Ishikawa (cell line): Measurements from ENCODE around the gene TRAF7.

Experiments
- CEBPB ChIP-seq: IDR thresholded peaks from 2 replicates; pipeline ENCODE4 v1.6.1; 2012
- CREB1 ChIP-seq: IDR thresholded peaks from 2 replicates; pipeline ENCODE4 v1.6.1; 2012; ENCODE audit warnings: low read depth
- EGR1 ChIP-seq: IDR thresholded peaks from 2 replicates; pipeline ENCODE4 v1.6.1; 2012
- EP300 ChIP-seq: IDR thresholded peaks from 2 replicates; pipeline ENCODE4 v1.6.1; 2012; ENCODE audit warnings: borderline replicate concordance
- FOXM1 ChIP-seq: IDR thresholded peaks from 2 replicates; pipeline ENCODE4 v1.6.1; 2012; ENCODE audit warnings: low read depth, borderline replicate concordance
- MAX ChIP-seq: IDR thresholded peaks from 2 replicates; pipeline ENCODE4 v1.6.1; 2012
- NFIC ChIP-seq: IDR thresholded peaks from 2 replicates; pipeline ENCODE4 v1.6.1; 2012
- RAD21 ChIP-seq: IDR thresholded peaks from 2 replicates; pipeline ENCODE4 v1.6.1; 2012; ENCODE audit warnings: low read depth
- TAF1 ChIP-seq: IDR thresholded peaks from 2 replicates; pipeline ENCODE4 v1.6.1; 2012; ENCODE audit warnings: low read depth, mild to moderate bottlenecking
- TCF12 ChIP-seq: IDR thresholded peaks from 2 replicates; pipeline ENCODE4 v1.6.1; 2012; ENCODE audit warnings: low read depth
- TEAD4 ChIP-seq: IDR thresholded peaks from 2 replicates; pipeline ENCODE4 v1.6.1; 2012
- YY1 ChIP-seq: IDR thresholded peaks from 2 replicates; pipeline ENCODE4 v1.6.1; 2012; ENCODE audit warnings: low read depth
- ZBTB7A ChIP-seq: IDR thresholded peaks from 2 replicates; pipeline ENCODE4 v1.6.1; 2012; ENCODE audit warnings: low read depth
- TF ChIP-seq, protein P1 (sequence below): IDR thresholded peaks from 2 replicates; pipeline ENCODE4 v1.6.1; 2012; ENCODE audit warnings: low read depth, mild to moderate bottlenecking
- TF ChIP-seq, protein P2 (sequence below): IDR thresholded peaks from 2 replicates; pipeline ENCODE4 v1.6.1; 2012

TRAF7 gene

DNA sequence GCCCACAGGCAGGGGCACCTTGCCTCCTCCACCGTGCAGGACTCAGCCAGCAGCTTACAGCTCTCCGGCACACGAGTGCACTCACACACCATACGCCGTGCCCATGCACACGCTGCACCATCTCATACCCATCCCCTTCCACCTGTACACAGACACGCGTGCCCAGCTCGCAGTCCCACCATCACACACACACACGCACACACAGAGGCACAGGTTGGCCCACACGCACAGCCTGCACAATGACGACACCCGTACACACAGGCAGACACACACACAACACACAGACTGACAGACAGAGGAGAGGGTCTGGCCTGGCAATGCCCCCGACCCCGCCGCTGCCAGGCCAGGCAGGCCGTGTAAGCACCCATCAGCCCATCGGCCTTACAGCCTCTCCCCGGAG, 28.8 kb downstream of the TRAF7 start:
- TF ChIP-seq CEBPB = no peak
- no peak for TF ChIP-seq NFIC
- TF ChIP-seq TCF12 = no peak
- TF ChIP-seq TAF1 = no peak
- no peak for TF ChIP-seq MAX
- TF ChIP-seq YY1 = no peak
- TF ChIP-seq, protein P1, sequence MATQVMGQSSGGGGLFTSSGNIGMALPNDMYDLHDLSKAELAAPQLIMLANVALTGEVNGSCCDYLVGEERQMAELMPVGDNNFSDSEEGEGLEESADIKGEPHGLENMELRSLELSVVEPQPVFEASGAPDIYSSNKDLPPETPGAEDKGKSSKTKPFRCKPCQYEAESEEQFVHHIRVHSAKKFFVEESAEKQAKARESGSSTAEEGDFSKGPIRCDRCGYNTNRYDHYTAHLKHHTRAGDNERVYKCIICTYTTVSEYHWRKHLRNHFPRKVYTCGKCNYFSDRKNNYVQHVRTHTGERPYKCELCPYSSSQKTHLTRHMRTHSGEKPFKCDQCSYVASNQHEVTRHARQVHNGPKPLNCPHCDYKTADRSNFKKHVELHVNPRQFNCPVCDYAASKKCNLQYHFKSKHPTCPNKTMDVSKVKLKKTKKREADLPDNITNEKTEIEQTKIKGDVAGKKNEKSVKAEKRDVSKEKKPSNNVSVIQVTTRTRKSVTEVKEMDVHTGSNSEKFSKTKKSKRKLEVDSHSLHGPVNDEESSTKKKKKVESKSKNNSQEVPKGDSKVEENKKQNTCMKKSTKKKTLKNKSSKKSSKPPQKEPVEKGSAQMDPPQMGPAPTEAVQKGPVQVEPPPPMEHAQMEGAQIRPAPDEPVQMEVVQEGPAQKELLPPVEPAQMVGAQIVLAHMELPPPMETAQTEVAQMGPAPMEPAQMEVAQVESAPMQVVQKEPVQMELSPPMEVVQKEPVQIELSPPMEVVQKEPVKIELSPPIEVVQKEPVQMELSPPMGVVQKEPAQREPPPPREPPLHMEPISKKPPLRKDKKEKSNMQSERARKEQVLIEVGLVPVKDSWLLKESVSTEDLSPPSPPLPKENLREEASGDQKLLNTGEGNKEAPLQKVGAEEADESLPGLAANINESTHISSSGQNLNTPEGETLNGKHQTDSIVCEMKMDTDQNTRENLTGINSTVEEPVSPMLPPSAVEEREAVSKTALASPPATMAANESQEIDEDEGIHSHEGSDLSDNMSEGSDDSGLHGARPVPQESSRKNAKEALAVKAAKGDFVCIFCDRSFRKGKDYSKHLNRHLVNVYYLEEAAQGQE = no peak
- TF ChIP-seq ZBTB7A = no peak
- TF ChIP-seq RAD21 = no peak
- no peak for TF ChIP-seq EP300
- no peak for TF ChIP-seq TEAD4
- TF ChIP-seq CREB1 = no peak
- TF ChIP-seq EGR1 = no peak
- no peak for TF ChIP-seq FOXM1
- TF ChIP-seq, protein P2, sequence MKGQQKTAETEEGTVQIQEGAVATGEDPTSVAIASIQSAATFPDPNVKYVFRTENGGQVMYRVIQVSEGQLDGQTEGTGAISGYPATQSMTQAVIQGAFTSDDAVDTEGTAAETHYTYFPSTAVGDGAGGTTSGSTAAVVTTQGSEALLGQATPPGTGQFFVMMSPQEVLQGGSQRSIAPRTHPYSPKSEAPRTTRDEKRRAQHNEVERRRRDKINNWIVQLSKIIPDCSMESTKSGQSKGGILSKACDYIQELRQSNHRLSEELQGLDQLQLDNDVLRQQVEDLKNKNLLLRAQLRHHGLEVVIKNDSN = no peak

- no peak for TF ChIP-seq ZBTB7A
- TF ChIP-seq NFIC = no peak
- TF ChIP-seq MAX = no peak
- no peak for TF ChIP-seq FOXM1
- no peak for TF ChIP-seq CEBPB
- no peak for TF ChIP-seq TEAD4
- TF ChIP-seq, protein P2 = no peak
- TF ChIP-seq, protein P1 = no peak
- TF ChIP-seq TAF1 = no peak
- TF ChIP-seq YY1 = no peak
- no peak for TF ChIP-seq CREB1
- TF ChIP-seq RAD21 = no peak
- TF ChIP-seq EGR1 = no peak
These were observed 29.4 kb downstream of the TRAF7 start for GRCh38 chr16:2184962-2185361.

- TF ChIP-seq TCF12 (no peak), EP300 (no peak), FOXM1 (no peak), NFIC (no peak), TEAD4 (no peak), CEBPB (no peak), CREB1 (no peak), ZBTB7A (no peak), YY1 (no peak), TAF1 (no peak), MAX (no peak), EGR1 (no peak), RAD21 (no peak)
- TF ChIP-seq, protein P2 = no peak
- TF ChIP-seq, protein P1 = no peak
These were observed 30.5 kb downstream of the TRAF7 start for GRCh38 chr16:2186064-2186463.

DNA sequence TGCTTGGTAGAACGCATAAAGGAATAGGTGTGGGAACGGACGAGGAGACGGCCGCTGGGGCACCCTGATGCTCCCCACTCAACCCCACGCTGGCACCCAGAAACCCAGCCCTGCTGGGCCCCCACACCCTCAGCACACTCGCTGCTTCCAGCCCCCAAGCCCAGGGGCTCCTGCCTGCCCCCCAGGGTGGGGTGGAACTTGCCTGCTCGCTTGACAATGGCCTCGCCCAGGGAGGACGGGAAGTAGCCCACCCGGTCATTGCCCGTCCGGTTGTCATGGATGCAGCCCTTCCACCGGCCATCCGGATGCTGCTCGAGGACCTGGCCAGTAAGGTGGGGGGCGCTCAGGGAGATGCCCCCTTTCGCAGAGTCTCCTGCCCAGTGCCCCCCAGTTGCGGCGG, 30.9 kb downstream of the TRAF7 start:
- no peak for TF ChIP-seq ZBTB7A
- TF ChIP-seq, protein P2 = no peak
- TF ChIP-seq TEAD4 = no peak
- no peak for TF ChIP-seq EP300
- TF ChIP-seq, protein P1 = no peak
- TF ChIP-seq TCF12 = no peak
- no peak for TF ChIP-seq CREB1
- TF ChIP-seq CEBPB = no peak
- no peak for TF ChIP-seq FOXM1
- TF ChIP-seq MAX = no peak
- no peak for TF ChIP-seq EGR1
- TF ChIP-seq TAF1 = no peak
- no peak for TF ChIP-seq RAD21
